K562 (cell line): Measurements from ENCODE around the gene CCDC85B. TPM values are rescaled to one million over a fixed set of nuclear protein-coding genes. Genes with fewer than 3 reads are reported as not detected.

Experiments
- ATF7 ChIP-seq: fragments of 450-650 bp; IDR thresholded peaks from 2 replicates; pipeline ENCODE4 v1.7.1; 2014; ENCODE audit warnings: mild to moderate bottlenecking, moderate library complexity
- BCL6 ChIP-seq: fragments of 250-450 bp; sonication (Bioruptor Pico); IDR thresholded peaks from 2 replicates; pipeline ENCODE4 v1.4.0; 2020
- ELF1 ChIP-seq: fragments of 200-800 bp; sonication (Bioruptor generic); IDR thresholded peaks from 2 replicates; pipeline ENCODE4 v1.6.1; 2016; ENCODE audit warnings: missing genetic modification characterization, missing compliant biosample characterization
- ELF4 ChIP-seq: fragments of 450-650 bp; formaldehyde crosslinking; IDR thresholded peaks from 2 replicates; pipeline ENCODE4 v1.4.0; 2022; ENCODE audit warnings: missing genetic modification characterization
- FOXA3 ChIP-seq, 2 experiments: fragments of 450-650 bp in 1 of 2; sonication (generic) in 1 of 2; formaldehyde crosslinking; IDR thresholded peaks in 1 of 2; conservative IDR thresholded peaks in 1 of 2; 2 replicates each; pipeline versions ENCODE4 v1.4.0 to v1.8.0; 2020 to 2022; ENCODE audit warnings: mild to moderate bottlenecking in 2 of 2, missing genetic modification reagents in 1 of 2
- GTF3C2 ChIP-seq: IDR thresholded peaks from 3 replicates; pipeline ENCODE4 v1.6.1; 2011; ENCODE audit warnings: borderline replicate concordance, mild to moderate bottlenecking, moderate library complexity; ENCODE audit not compliant: insufficient read length; ENCODE audit errors: extremely low read depth
- IRF2 ChIP-seq: sonication (generic); formaldehyde crosslinking; IDR thresholded peaks from 2 replicates; pipeline ENCODE4 v1.8.1; 2022; ENCODE audit warnings: mild to moderate bottlenecking, missing genetic modification reagents
- KLF6 ChIP-seq: fragments of 250-450 bp; sonication (Bioruptor Pico); IDR thresholded peaks from 2 replicates; pipeline ENCODE4 v1.4.0; 2020; ENCODE audit warnings: mild to moderate bottlenecking, moderate library complexity, borderline replicate concordance
- MAZ ChIP-seq, 2 experiments: fragments of 450-650 bp in 1 of 2; sonication (generic) in 1 of 2; formaldehyde crosslinking; IDR thresholded peaks in 1 of 2; conservative IDR thresholded peaks in 1 of 2; 2 replicates each; pipeline versions ENCODE4 v1.4.0 to v1.5.0; 2020; ENCODE audit warnings: mild to moderate bottlenecking in 1 of 2, missing genetic modification reagents in 1 of 2
- MECOM ChIP-seq: fragments of 250-450 bp; sonication (Bioruptor Pico); IDR thresholded peaks from 2 replicates; pipeline ENCODE4 v1.8.0; 2022; ENCODE audit warnings: inconsistent platforms
- NR2C1 ChIP-seq, 2 experiments: fragments of 450-650 bp; IDR thresholded peaks; 2 replicates each; pipeline ENCODE4 v1.6.1; 2017; ENCODE audit warnings: mild to moderate bottlenecking in 2 of 2, antibody characterized with exemption in 1 of 2, inconsistent platforms in 1 of 2, missing compliant biosample characterization in 1 of 2, missing genetic modification characterization in 1 of 2
- NRF1 ChIP-seq, 2 experiments: fragments of 450-650 bp; IDR thresholded peaks in 1 of 2; conservative IDR thresholded peaks in 1 of 2; 2 replicates each; pipeline ENCODE4 v1.6.1; 2014; ENCODE audit warnings: mild to moderate bottlenecking in 2 of 2
- PCBP1 ChIP-seq: fragments of 200-400 bp; formaldehyde crosslinking; IDR thresholded peaks from 2 replicates; pipeline ENCODE4 v1.6.1; 2018; ENCODE audit warnings: mild to moderate bottlenecking, low read depth, low read length; ENCODE audit not compliant: poor library complexity, severe bottlenecking
- POLR2AphosphoS5 ChIP-seq: IDR thresholded peaks from 2 replicates; pipeline ENCODE4 v1.6.1; 2011; ENCODE audit warnings: mild to moderate bottlenecking, low read depth, low read length, moderate library complexity; ENCODE audit not compliant: control insufficient read depth, insufficient read depth
- SMARCE1 ChIP-seq: fragments of 450-650 bp; IDR thresholded peaks from 2 replicates; pipeline ENCODE4 v1.7.1; 2016; ENCODE audit warnings: mild to moderate bottlenecking
- TCF15 ChIP-seq: fragments of 250-450 bp; sonication (Bioruptor Pico); IDR thresholded peaks from 2 replicates; pipeline ENCODE4 v1.8.0; 2022; ENCODE audit warnings: moderate library complexity, mild to moderate bottlenecking, inconsistent platforms
- TEAD1 ChIP-seq, 2 experiments: fragments of 450-650 bp in 1 of 2; sonication (generic) in 1 of 2; formaldehyde crosslinking; IDR thresholded peaks; 2 replicates each; pipeline versions ENCODE4 v1.4.0 to v1.8.0; 2020 to 2022; ENCODE audit warnings: mild to moderate bottlenecking in 2 of 2, missing genetic modification reagents in 1 of 2
- XRCC5 ChIP-seq: fragments of 200-400 bp; formaldehyde crosslinking; IDR thresholded peaks from 2 replicates; pipeline ENCODE4 v1.6.1; 2017; ENCODE audit warnings: low read depth, mild to moderate bottlenecking, low read length
- ZFPM2 ChIP-seq: fragments of 250-450 bp; sonication (Bioruptor Pico); IDR thresholded peaks from 2 replicates; pipeline ENCODE4 v1.5.1; 2022; ENCODE audit warnings: mild to moderate bottlenecking
- ZNF175 ChIP-seq: fragments of 200-800 bp; sonication (Bioruptor generic); IDR thresholded peaks from 2 replicates; pipeline ENCODE4 v1.6.1; 2016; ENCODE audit warnings: low read depth, mild to moderate bottlenecking, missing genetic modification characterization, missing compliant biosample characterization
- ZNF232 ChIP-seq: sonication (generic); formaldehyde crosslinking; IDR thresholded peaks from 2 replicates; pipeline ENCODE4 v1.8.0; 2022; ENCODE audit warnings: mild to moderate bottlenecking, missing genetic modification reagents
- polyA plus RNA-seq, 8 experiments: library from polyadenylated mRNA; depleted of rRNA in 4 of 8; stranded (reverse) in 5 of 8; unstranded in 3 of 8; fragments of >200 nt; fragmentation: Nextera tagmentation in 2 of 8; fragmentation: Illumina TruSeq in 1 of 8; extraction: Ambion mirVana in 2 of 8; extraction: Trizol in 1 of 8; gene quantifications; 2 replicates each; pipeline versions ENCODE4 v1.2.1 to v1.2.3, GENCODE V29; 2011 to 2014; ENCODE audit warnings: inconsistent platforms in 1 of 8, missing spikeins in 1 of 8
- total RNA-seq, 7 experiments: library from RNA; depleted of rRNA in 6 of 7; stranded (reverse); fragments of >200 nt in 6 of 7; fragmentation: Illumina TruSeq in 2 of 7; extraction: Trizol in 2 of 7; gene quantifications; 2 replicates each; pipeline versions ENCODE4 v1.2.1 to v1.2.3, GENCODE V29; 2011 to 2021; ENCODE audit warnings: low replicate concordance in 1 of 7
- TF ChIP-seq, protein P1 (sequence below): fragments of 450-650 bp; formaldehyde crosslinking; IDR thresholded peaks from 2 replicates; pipeline ENCODE4 v1.4.0; 2020; ENCODE audit warnings: mild to moderate bottlenecking, mixed read lengths

CCDC85B gene
- total and polyA plus RNA-seq, 9 of the 15 experiments (the other 6 are each of a cell fraction or from before 2014, with no cell fraction given) = 0.14 to 138 (median 6.2) TPM

DNA sequence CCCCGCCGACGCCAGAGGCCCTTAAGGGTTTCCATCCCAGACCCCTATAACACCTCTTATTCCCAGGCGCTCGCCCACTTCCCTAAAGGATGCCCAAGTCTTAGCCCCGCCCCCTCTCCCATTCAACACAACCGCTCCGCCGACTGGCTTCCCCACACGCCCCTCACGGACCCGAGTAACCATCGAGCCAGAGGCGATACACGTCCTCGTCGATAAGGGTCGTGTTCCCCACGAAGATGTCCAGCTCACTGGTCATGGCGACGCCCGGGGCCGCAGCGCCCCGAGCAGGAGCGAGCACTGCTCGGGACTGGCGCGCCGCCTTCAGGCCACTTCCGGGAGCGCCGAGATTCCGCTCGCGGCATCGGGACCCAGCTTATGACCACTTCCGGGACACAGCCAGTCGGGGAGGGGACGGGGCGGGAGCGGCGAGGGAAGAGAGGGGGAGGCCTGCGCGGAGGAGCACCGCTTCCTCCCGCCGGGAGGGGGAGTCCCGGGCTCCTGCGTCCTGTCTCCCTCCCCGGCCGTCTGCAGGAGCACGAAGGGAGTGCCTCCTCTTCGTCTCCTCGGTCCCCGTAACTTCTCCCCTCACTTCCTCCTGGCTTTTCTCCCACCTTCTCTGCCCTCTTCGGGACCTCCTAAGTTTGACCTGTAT lies 2.2 kb upstream of the CCDC85B start, which contains the start of gene FIBP (continued):
- TF ChIP-seq NR2C1 (IDR thresholded peaks at IDR 0.05) (peak; percentile 85), NR2C1 (tag; IDR thresholded peaks at IDR 0.05) (peak; percentile 77), IRF2 (CRISPR knock-in tag) (no peak), XRCC5 (peak; percentile 81; the same call in 1 of the 2 replicates), ELF4 (CRISPR knock-in tag) (no peak), FOXA3 (CRISPR knock-in tag; conservative IDR thresholded peaks at IDR 0.05 in 1 of 2, IDR thresholded peaks at IDR 0.05 in 1 of 2) (no peak), ELF1 (tag) (peak; percentile 98), BCL6 (CRISPR knock-in tag) (no peak), ZNF232 (CRISPR knock-in tag) (no peak), ATF7 (peak; percentile 88), MAZ (CRISPR knock-in tag; conservative IDR thresholded peaks at IDR 0.05 in 1 of 2, IDR thresholded peaks at IDR 0.05 in 1 of 2) (peak; percentile 97 to 98), MECOM (CRISPR knock-in tag) (no peak), TEAD1 (CRISPR knock-in tag; IDR thresholded peaks at IDR 0.05) (peak in 1 of 2 experiments; percentile 52; a peak in 2 of 4 replicates), ZFPM2 (CRISPR knock-in tag) (no peak), ZNF175 (CRISPR knock-in tag) (no peak), TCF15 (no peak), NRF1 (conservative IDR thresholded peaks at IDR 0.05 in 1 of 2, IDR thresholded peaks at IDR 0.05 in 1 of 2) (no peak), GTF3C2 (no peak), POLR2AphosphoS5 (peak; percentile 91), SMARCE1 (no peak), PCBP1 (peak; percentile 92), KLF6 (CRISPR knock-in tag) (no peak)
- TF ChIP-seq, protein P1, sequence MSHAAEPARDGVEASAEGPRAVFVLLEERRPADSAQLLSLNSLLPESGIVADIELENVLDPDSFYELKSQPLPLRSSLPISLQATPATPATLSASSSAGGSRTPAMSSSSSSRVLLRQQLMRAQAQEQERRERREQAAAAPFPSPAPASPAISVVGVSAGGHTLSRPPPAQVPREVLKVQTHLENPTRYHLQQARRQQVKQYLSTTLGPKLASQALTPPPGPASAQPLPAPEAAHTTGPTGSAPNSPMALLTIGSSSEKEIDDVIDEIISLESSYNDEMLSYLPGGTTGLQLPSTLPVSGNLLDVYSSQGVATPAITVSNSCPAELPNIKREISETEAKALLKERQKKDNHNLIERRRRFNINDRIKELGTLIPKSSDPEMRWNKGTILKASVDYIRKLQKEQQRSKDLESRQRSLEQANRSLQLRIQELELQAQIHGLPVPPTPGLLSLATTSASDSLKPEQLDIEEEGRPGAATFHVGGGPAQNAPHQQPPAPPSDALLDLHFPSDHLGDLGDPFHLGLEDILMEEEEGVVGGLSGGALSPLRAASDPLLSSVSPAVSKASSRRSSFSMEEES = no peak
